ENCODE results near the gene ODAD4.

The ODAD4 gene

GRCh38 chr17:41906465-41907184 lies 23.8 kb upstream of the ODAD4 start:
- H3K36me3 ChIP-seq (ENCODE audit: insufficient read depth, low read length) = peaks cover 54% of the 10 kb centered on the region
- H3K4me1 ChIP-seq (ENCODE audit: insufficient read depth, low read length) = 0 out of 2 replicates have a peak, but pooled peaks cover 5% of the 10 kb centered on the region
- H3K9ac ChIP-seq (ENCODE audit: low read depth, low read length) = no peak overlapping the region
- no peaks in the 10 kb centered on the region for H3K9me3 ChIP-seq (ENCODE audit: control insufficient read depth, insufficient read depth, low read length)

GRCh38 chr17:41907185-41907556 lies 23.2 kb upstream of the ODAD4 start:
- Histone ChIP-seq H3K36me3 (ENCODE audit: insufficient read depth, low read length) (peaks cover 52% of the 10 kb centered on the region), H3K9me3 (ENCODE audit: control insufficient read depth, insufficient read depth, low read length) (no peaks in the 10 kb centered on the region), H3K4me1 (ENCODE audit: insufficient read depth, low read length) (0 out of 2 replicates have a peak, but pooled peaks cover 5% of the 10 kb centered on the region), H3K9ac (ENCODE audit: low read depth, low read length) (no peak overlapping the region)

GRCh38 chr17:41907633-41908539 lies 22.5 kb upstream of the ODAD4 start:
- no peak overlapping the region for H3K9ac ChIP-seq (ENCODE audit: low read depth, low read length)
- H3K4me1 ChIP-seq (ENCODE audit: insufficient read depth, low read length) = 0 out of 2 replicates have a peak, but pooled peaks cover 5% of the 10 kb centered on the region
- peaks cover 47% of the 10 kb centered on the region for H3K36me3 ChIP-seq (ENCODE audit: insufficient read depth, low read length)
- no peaks in the 10 kb centered on the region for H3K9me3 ChIP-seq (ENCODE audit: control insufficient read depth, insufficient read depth, low read length)

GRCh38 chr17:41909088-41909487 lies 21.3 kb upstream of the ODAD4 start:
- Histone ChIP-seq H3K4me1 (ENCODE audit: insufficient read depth, low read length) (0 out of 2 replicates have a peak, but pooled peaks cover 5% of the 10 kb centered on the region), H3K9ac (ENCODE audit: low read depth, low read length) (no peak overlapping the region), H3K36me3 (ENCODE audit: insufficient read depth, low read length) (peaks cover 44% of the 10 kb centered on the region), H3K9me3 (ENCODE audit: control insufficient read depth, insufficient read depth, low read length) (no peaks in the 10 kb centered on the region)

- H3K36me3 ChIP-seq (ENCODE audit: insufficient read depth, low read length) = peaks cover 31% of the 10 kb centered on the region
- H3K9me3 ChIP-seq (ENCODE audit: control insufficient read depth, insufficient read depth, low read length) = no peaks in the 10 kb centered on the region
- H3K9ac ChIP-seq (ENCODE audit: low read depth, low read length) = no peak overlapping the region
- H3K4me1 ChIP-seq (ENCODE audit: insufficient read depth, low read length) = 0 out of 2 replicates have a peak, but pooled peaks cover 6% of the 10 kb centered on the region
Measured at GRCh38 chr17:41910701-41911391, 19.6 kb upstream of the ODAD4 start.

GRCh38 chr17:41912925-41913324 lies 17.5 kb upstream of the ODAD4 start:
- no peaks in the 10 kb centered on the region for H3K9me3 ChIP-seq (ENCODE audit: control insufficient read depth, insufficient read depth, low read length)
- no peak overlapping the region for H3K9ac ChIP-seq (ENCODE audit: low read depth, low read length)
- peaks cover 10% of the 10 kb centered on the region; the same call in 1 of the 2 replicates for H3K4me1 ChIP-seq (ENCODE audit: insufficient read depth, low read length)
- H3K36me3 ChIP-seq (ENCODE audit: insufficient read depth, low read length) = peaks cover 22% of the 10 kb centered on the region

- H3K9me3 ChIP-seq (ENCODE audit: control insufficient read depth, insufficient read depth, low read length) = no peaks in the 10 kb centered on the region
- H3K4me1 ChIP-seq (ENCODE audit: insufficient read depth, low read length) = peaks cover 10% of the 10 kb centered on the region; the same call in 1 of the 2 replicates
- H3K9ac ChIP-seq (ENCODE audit: low read depth, low read length) = no peak overlapping the region
- H3K36me3 ChIP-seq (ENCODE audit: insufficient read depth, low read length) = peaks cover 19% of the 10 kb centered on the region
Measured at GRCh38 chr17:41913798-41914197, 16.6 kb upstream of the ODAD4 start.

GRCh38 chr17:41914358-41914766 lies 16.1 kb upstream of the ODAD4 start:
- H3K36me3 ChIP-seq (ENCODE audit: insufficient read depth, low read length) = peaks cover 17% of the 10 kb centered on the region
- H3K4me1 ChIP-seq (ENCODE audit: insufficient read depth, low read length) = peaks cover 10% of the 10 kb centered on the region; the same call in 1 of the 2 replicates
- no peak overlapping the region for H3K9ac ChIP-seq (ENCODE audit: low read depth, low read length)
- H3K9me3 ChIP-seq (ENCODE audit: control insufficient read depth, insufficient read depth, low read length) = no peaks in the 10 kb centered on the region

- Histone ChIP-seq H3K36me3 (ENCODE audit: insufficient read depth, low read length) (peaks cover 10% of the 10 kb centered on the region), H3K9me3 (ENCODE audit: control insufficient read depth, insufficient read depth, low read length) (no peaks in the 10 kb centered on the region), H3K9ac (ENCODE audit: low read depth, low read length) (no peak overlapping the region), H3K4me1 (ENCODE audit: insufficient read depth, low read length) (peaks cover 10% of the 10 kb centered on the region; the same call in 1 of the 2 replicates)
Measured at GRCh38 chr17:41915020-41915419, 15.4 kb upstream of the ODAD4 start.

GRCh38 chr17:41915566-41915965 lies 14.9 kb upstream of the ODAD4 start:
- Histone ChIP-seq H3K36me3 (ENCODE audit: insufficient read depth, low read length) (peaks cover 9% of the 10 kb centered on the region), H3K4me1 (ENCODE audit: insufficient read depth, low read length) (peaks cover 16% of the 10 kb centered on the region; the same call in 1 of the 2 replicates), H3K9ac (ENCODE audit: low read depth, low read length) (no peak overlapping the region), H3K9me3 (ENCODE audit: control insufficient read depth, insufficient read depth, low read length) (no peaks in the 10 kb centered on the region)

GRCh38 chr17:41917192-41917591 lies 13.2 kb upstream of the ODAD4 start:
- Histone ChIP-seq H3K4me1 (ENCODE audit: insufficient read depth, low read length) (peaks cover 16% of the 10 kb centered on the region; the same call in 1 of the 2 replicates), H3K36me3 (ENCODE audit: insufficient read depth, low read length) (peaks cover under 1% of the 10 kb centered on the region; the same call in 1 of the 2 replicates), H3K9me3 (ENCODE audit: control insufficient read depth, insufficient read depth, low read length) (no peaks in the 10 kb centered on the region), H3K9ac (ENCODE audit: low read depth, low read length) (peak overlapping the region; percentile 97; the same call in 1 of the 2 replicates)

GRCh38 chr17:41917679-41918313 lies 12.6 kb upstream of the ODAD4 start:
- Histone ChIP-seq H3K36me3 (ENCODE audit: insufficient read depth, low read length) (no peaks in the 10 kb centered on the region; the same call in 1 of the 2 replicates), H3K4me1 (ENCODE audit: insufficient read depth, low read length) (peaks cover 16% of the 10 kb centered on the region; the same call in 1 of the 2 replicates), H3K9me3 (ENCODE audit: control insufficient read depth, insufficient read depth, low read length) (no peaks in the 10 kb centered on the region), H3K9ac (ENCODE audit: low read depth, low read length) (peak overlapping the region; percentile 97)

- Histone ChIP-seq H3K9ac (ENCODE audit: low read depth, low read length) (peak within 1 kb of the TSS; percentile 97), H3K36me3 (ENCODE audit: insufficient read depth, low read length) (no peaks in the 10 kb centered on the region), H3K9me3 (ENCODE audit: control insufficient read depth, insufficient read depth, low read length) (no peaks in the 10 kb centered on the region), H3K4me1 (ENCODE audit: insufficient read depth, low read length) (peaks cover 16% of the 10 kb centered on the region; the same call in 1 of the 2 replicates)
Measured at GRCh38 chr17:41918314-41919164, 11.9 kb upstream of the ODAD4 start, which contains the start of gene ACLY. Gene ACLY, minus strand, starts transcription at chr17:41918951. Its CDS starts 5,078 bp downstream, at chr17:41913873.

Data from ES-I3 (cell line).